ENCODE measurements around the gene POLR1A.

POLR1A gene

DNA sequence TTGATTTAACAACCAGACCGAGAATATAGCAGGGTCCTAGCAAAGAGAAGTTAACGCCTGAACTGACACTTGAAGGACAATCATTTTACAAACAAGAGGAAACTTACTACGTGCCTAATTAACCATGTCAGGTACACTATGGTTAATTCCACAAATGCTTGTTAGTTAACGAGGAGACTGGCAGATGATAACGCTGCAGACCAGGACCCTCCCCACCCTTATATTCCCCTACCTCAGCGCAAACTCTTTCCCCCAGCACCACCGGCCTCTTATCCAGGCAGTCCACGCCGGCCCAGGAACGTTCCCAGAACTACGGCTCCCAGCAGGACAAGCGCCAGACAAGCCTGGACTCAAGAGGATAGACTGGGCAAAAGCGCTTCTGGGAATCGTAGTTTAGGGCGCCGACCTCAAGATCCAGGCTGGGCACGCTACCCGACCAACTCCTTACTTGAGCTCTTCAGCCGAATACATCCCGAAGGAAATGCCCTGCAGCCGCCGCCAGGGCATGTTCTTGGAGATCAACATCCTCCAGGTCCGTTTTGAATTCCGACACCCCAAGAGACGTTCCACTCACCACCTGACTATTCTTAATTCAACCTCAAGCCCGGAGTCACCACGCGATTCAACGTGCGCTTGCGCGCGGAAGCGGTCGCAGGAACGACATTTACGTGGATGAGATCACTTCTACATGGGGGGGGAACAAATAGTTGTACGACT is at the start of gene POLR1A:
POLR1A (minus strand) TSS at position 635 of the 717 bp plus-strand sequence; CDS start at position 525, 110 bp downstream.
- DNase-seq = peak; percentile 95

DNA sequence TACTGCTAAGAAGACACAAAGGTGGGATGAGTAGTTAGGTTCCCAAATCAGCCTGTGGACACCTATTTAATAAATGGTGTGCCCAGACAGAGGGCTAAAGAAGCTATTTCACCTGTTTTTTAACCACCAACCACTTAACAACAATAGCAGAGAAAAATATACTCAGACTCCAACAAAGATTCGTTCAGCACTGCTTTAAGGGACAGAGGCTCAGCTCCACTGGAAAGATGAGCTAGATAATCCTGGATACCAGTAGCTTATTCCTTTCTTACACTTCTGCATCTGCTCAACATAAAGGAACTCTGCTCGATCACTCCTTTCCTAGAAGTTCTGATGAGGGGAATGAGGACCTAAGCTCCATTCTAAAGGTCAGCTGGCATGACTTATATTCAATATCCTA is 44.8 kb upstream of the POLR1A start:
- DNase-seq = no peak

DNA sequence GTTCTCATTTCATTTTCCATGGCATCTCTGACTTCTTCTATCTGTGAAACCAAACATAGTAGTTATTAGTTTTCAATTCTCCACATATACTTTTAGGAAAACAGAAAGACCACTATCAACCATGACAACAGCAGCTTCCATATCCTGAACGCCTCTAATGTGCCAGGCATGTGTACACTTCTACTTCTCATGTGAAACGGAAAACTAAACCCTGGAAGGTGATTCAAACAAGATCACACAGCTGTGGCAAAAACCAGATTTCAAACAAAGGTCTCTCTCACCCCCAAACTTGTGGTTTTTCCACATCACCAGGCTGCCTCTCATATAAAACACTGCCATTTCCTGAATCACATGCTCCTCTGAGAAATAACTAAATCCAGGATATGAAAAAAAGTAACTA is 42.1 kb upstream of the POLR1A start:
- no peak for DNase-seq

DNA sequence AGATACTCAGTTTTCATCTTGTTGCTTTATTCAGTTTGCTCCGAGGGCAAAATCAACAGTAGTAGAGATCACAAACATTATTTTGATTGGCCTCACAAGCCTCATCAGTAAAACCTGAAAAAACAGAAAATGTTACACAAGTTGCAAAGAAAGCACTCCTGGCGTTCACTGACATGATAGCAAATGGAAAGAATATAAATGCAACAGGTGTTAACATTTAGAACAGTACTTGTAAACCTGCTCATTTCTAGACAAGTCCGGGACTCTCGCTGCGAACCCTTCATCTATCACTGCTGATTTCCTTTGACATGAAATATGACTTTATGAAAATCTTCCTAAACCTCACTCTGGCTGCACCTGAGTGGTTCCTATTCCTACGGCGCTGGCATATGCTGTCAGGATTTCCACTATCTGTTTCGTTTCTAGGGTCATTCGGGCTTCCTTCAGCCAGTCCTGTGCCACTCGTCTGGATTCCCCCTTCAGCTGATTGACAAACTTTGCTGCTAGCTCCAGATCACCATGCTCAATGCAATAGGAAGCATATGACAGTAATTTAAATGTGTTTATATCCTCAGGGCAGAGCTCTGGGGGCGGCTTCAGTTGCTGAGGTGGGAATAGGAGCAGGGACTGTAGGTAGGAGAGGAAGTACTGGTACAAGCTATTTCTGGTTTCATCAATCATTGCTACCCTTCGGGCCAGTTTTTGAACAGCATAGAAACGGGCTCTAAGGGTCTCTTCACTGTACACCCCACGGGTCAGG is 38.4 kb upstream of the POLR1A start:
- no peak for DNase-seq

DNA sequence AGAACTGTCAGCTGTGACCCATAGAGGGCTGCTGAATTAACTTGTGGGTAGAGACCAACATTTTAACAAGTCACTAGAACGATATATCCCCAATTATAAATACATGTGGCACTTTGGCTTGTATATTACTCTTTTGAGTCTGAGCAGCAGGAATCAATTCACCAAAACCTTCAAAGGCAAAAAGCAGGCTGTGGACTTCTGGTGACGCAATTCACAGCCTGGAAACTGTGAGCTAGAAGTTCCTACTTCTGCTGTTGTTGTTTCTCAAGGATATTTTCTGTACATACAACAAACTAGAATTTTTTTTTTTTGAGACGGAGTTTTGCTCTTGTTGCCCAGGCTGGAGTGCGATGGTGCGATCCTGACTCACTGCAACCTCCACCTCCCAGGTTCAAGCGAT is 37.6 kb upstream of the POLR1A start:
- no peak for DNase-seq

DNA sequence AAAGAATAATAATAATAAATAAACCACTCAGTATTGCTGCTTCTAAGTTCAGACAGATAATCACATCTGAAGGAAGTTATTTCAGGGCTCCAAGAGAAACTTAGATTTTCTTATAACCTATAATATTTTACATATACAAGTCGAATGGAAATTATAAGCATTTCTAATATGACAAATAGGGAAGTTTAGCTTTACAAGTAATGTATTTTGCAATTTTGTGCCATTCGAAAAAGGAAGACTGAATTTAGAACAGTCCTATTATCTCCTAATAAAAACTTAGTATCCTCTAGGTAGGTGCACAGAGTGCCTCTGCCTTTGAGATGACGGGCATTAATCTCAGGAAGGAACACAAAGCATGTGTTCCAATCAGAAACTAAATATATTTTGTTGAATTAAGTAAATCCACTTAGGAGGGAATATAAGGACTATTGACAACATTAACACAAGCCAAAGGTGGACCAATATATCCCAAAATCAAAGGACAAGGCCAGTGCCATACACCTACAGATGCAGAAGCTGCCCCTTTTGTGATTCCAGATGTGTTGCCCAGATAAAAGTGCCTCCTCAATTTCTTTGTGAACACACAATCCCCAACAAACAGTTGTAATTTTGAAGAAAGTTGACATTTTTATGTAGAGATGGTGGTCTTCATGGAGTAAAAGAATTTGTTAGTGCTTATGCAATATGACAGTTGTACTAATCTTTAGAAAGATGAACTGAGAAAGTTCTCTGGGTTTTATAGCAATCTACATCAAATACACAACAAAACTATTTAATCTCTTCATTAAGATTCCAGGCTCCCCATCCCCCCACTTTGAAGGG is 37.0 kb upstream of the POLR1A start:
- no peak for DNase-seq

DNA sequence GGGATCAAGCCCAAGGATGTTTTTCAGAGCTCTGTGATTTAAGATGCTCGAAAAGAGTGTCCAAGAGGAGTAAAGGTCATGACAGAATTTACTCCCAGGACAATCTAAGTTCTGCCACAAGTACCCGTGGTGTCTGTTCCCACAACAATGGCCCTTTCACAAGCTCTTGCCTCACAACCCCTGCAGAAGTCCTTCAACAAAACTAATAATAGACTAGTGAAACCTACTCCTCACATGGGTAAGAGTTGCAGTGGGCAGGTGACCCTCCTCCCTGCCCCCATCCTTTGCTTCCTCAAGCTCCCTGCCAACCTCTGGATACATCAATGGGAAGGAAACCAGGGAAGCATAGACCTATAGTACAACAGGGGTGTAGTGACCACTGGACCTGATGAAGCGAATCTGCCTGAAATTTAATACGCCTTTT is 35.3 kb upstream of the POLR1A start:
- no peak for DNase-seq

DNA sequence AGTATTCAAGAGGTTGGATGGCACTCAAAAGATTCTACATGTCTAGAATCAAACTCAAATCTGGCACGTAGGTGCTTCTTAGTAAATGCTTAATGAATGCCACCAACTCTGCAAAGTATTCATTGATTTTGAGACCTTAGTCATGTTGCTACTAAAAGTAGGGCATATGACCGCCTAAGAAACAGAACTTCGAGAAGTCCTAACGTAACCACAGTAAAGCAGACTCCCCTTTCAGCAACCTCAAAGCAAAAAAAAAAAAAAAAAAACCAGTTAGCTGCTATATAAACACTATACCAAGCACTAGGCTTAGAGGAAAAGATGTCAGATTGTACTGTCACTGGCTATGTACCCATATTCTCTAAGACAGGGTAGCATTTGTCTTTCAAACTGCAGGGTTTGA is 34.3 kb upstream of the POLR1A start:
- DNase-seq = no peak

DNA sequence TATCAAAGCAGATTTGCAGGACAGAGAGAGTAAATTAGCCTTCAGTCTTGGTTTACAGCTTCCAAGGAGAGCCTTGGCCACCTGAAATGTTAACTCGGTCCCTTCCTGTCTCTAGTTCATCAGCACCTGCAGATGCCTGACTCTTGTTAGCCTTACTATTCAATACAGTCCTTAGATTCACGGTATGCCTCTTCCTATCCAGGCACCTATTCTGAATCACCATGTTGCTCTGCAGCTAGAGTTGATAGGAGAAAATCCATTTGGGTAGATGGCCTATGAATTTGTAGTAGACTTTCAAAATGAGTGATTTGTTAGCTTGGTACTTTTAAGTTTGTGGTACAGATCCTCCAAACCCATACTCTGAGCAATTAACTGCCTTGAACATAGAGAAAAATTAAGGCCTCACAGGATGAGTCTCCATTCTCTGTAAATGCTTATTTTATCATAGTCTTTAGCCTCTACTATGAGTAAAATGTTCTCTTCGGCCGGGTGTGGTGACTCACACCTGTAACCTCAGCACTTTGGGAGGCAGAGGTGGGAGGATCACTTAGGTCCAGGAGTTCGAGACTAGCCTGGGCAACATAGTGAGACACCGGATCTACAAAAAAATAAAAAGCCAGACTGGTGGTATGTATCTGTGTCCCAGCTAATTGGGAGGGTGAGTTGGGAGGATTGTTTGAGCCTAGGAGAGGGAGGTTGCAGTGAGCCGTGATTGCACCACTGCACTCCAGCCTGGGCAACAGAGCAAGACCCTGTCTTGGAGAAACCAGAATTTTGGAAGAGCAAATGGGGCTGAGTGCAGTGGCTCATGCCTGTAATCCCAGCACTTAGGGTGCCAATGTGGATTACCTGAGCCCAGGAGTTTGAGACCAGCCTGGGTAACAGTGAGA is 33.3 kb upstream of the POLR1A start:
- DNase-seq = no peak

DNA sequence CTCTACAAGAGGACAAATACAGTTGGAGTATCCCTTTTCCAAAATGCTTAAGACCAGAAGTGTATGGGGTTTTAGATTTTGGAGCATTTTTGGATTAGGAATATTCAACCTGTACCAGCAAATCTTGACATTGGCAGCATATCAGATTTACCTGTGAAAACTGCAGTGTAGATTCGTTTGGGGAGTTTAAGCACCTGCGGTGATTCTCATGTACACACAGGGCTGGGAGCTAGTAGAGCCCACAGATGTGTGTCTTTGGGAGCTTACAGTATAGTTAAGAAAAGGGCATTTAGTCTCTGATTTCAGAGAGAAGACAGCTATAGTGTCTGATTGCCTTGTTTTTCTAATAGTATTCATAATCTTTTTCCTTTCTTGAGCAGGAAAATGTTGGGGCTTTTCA is 30.5 kb upstream of the POLR1A start:
- no peak for DNase-seq

DNA sequence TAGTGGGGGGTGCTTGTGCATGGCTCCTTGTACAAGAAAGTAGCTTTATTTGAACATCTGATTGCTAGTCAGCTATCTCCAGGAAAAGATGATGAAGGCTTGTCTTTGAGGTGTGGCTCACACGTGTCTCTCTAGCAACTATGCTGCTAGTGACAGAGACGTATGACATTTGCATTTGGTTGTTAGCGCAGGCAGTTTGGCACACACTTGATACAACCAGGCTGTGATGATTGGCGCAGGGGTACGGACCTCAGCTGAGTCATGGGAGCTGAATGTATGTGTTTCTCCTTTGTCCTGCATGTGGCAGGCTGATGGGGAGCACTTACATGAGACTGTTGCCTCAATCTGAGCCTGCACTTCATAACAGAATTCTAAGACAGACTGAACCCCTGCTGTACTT is 30.0 kb upstream of the POLR1A start:
- DNase-seq = no peak

DNA sequence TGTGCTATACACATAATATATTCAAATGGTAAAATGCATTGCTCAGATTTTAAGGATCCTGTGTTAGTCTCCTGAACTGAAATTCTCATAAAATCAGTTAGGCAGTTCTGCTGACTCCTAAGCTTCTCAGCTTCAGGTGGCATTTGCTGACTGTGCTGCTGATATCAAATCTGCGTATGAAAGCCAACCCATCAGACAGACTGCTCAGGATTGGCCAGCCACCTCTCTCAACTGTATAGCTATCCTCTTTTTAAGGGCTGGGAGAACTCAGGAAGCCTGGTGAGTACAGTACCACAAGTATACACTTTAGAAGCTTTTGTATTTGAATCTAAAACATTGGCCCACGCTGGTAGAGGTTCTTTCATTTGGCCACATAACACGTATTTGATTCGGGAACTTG is 29.0 kb upstream of the POLR1A start:
- no peak for DNase-seq

DNA sequence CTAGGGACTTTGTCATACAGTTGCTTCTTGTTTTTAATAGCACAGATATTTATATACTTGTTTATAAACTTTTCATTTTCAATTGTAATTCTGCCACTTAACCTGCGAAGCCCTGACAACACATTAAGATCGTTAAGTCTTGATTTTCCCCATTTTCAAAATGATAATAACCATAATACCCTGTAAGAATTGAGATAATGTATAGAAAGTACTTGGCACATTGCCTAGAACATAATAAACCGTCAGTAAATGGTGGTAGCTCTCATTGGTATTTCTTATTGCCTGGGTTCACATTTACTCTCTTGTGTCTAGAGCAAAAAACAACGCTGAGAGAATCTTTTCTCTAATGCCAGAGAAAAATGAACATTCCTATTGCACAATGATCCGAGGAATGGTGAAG is 19.0 kb upstream of the POLR1A start:
- no peak for DNase-seq

DNA sequence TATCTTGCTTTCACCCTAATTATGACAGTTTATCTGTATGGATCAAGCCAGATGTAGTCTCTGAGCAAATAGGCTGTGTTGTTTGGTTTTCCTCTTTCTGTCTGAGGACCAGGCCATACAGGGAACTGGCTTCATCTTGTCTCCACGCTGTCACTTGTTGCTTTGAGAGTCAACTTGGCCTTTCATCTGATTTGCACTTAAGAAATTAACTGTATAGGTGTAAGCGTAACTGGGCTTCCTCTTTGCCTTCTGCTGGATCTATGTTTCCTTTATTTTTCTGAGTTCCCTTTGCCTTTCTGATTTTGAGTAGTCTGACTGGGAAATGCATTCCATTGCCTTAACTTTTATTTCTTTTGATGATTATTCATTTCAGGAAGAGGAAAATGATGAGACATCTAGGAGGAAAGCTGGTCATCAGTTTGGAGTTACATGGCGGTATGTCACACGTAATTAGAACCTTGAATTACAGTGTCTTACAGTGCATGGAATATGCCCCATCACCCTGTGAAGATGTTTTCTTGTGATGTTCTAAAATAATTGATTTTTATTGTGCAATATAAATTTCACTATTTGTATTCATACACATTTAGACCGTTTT is 17.7 kb upstream of the POLR1A start:
- no peak for DNase-seq

DNA sequence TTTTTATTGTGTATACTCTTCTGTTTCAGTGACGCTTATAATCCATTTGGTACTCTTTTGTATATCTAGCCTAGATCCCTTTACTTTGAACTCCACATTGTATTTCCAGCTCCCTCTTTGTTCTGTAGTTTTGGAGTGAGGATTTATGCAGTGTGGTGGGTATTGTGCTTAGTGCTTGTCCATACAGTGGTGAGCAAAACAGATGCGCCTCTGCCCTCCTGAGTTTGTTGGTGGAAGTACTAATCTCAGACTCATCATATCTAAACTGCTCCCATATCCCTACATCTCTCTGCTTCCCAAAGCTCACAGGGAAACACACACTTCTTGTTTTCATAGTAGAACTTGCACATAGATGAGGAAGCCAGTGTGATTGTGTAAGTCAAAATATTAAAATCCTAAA is 12.4 kb upstream of the POLR1A start:
- no peak for DNase-seq

DNA sequence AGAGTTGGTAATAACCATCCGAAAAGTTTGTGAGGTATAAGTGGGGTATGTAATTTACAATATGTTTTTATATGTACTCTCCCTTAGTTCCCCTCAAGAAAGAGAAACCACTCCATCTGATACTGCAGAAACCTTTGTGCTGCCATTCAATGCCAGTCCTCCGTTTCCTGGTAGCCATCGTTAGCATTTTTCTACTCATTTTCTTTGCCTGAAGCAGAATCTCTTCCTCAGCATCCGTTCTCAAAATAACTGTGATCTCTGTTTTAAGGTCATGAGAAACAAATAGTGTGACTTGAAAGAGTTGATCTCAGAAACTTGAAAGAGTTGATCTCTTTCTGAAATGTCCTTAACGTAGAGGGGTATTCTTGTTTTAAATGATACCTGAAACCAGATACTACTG is 1.3 kb upstream of the POLR1A start:
- DNase-seq = no peak

DNA sequence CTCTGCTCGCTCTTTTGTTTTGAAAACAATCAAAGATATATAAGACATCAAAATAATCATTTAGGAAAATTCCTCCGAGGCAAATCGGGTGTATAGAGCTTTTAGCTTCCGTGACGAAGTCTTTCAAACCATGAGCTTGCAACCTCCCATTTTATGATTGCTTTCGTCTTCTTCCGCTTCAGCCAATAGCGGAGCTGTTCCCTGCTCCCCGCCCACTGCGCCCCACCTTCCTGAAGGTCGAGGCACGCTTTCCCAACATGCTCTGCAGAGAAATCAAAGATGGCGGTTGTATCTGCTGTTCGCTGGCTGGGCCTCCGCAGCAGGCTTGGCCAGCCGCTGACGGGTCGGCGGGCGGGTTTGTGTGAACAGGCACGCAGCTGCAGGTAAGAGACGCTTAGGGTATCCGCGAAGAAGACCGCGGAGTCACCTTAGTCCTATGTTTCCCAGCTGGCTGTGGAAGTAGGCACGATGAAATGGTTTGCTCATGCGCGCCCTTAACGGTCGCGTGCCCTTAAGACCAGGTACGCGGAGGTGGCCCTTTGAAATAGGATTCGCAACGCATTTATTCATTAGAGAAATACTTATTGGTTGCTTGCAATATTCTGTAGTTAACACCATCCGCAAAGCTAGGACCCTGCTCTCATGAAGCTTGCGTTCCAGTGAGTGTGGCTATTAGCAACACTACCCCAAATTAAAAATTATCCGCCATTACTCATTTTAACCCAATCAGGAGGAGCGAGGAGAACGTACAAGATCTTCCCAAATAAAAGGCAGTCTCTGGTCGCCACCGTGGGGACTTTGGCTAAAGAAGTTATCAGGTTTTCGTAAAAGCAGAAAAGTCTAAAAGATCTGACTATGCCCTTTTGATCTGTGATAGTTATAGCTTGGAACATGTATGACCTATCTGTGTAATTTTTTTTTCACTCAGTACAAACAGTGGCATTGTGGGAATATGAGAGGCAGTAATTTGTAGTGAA is 571 bp upstream of the POLR1A start, which contains the start of gene PTCD3:
PTCD3 (plus strand) TSS at position 267 of the 977 bp plus-strand sequence; CDS start at position 280, 13 bp downstream.
- DNase-seq = peak; percentile 95

DNA sequence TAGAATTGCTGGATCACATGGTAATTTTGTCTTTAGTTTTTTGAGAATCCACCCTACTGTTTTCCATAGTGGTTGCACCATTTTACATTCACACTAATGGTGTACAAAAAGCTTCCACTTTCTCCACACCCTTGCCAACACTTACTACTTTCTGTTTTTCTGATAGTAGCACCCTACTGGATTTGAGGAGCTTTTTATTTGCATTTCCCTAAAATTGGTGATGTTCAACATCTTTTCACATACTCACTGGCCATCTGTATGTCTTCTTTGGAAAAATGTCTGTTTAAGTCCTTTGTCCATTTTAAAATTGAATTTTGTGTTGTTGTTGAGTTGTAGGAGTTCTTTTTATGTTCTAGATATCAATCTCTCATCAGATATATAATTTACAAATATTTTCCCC is 3.5 kb downstream of the POLR1A start:
- DNase-seq = no peak

DNA sequence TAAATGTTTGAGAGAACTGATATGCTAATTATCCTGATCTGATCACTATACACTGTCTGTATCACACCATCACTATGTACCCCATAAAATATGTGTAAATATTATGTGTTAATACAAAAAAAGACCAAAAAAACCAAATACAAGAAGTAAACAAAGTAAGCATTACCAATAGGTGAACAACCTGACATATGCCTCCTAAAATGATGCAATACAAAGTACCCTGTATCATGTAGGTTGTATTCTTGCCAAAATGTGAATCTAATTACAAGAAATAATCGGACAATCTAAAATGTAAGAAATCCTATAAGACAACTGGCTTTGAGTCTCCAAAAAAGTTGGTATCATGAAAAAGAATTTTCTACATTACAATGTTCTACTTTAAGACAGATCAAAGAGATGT is 7.8 kb downstream of the POLR1A start:
- no peak for DNase-seq

DNA sequence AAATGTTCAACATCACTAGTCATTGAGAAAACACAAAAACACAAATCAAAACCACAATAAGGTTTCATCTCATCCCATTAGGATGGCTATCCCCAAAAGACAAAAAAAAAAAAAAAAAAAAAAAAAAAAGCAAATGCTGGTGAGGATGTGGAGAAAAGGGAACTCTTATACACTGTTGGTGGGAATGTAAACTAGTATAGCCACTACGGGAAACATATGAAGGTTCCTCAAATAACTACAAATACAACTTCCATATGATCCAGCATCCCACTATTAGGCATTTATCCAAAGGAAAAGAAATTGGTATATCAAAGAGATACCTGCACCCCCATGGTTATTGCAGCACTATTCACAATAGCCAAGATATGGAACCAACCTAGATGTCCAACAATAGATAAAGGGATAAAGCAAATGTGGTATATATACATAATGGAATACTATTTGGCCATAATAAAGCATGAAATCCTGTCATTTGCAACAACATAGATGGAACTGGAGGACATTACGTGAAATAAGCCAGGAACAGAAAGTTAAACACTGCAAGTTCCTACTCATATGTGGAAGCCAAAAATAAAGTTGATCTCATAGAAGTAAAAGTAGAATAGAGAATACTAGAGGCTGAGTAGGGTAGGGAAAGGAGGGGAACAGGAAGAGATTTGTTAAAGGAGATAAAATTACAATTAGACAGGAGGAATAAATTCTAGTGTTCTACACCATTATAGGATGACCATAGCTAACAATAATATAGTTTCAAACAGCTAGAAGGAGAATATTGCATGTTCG is 8.4 kb downstream of the POLR1A start:
- no peak for DNase-seq

Measured in NCI-H1092 treated with DMSO at 0.1 percent for 48 hours (cell line).